22Rv1 (cell line): ENCODE data around the gene ETNK1.
"Not testable (repeated sequence)": the region's sequence is repeated elsewhere in the genome, so short reads cannot be mapped to it uniquely, and the experiment has no call there.

ENCODE experiments used
- H3K27ac ChIP-seq: fragments of 450-650 bp; 2 replicates; pipeline ENCODE4 v1.5.1; 2017
- ZFX ChIP-seq: fragments of 450-650 bp; IDR thresholded peaks from 2 replicates; pipeline ENCODE4 v1.6.1; 2017; ENCODE audit warnings: antibody characterized with exemption, borderline replicate concordance
- TF ChIP-seq, protein P1 (sequence below): fragments of 450-650 bp; IDR thresholded peaks from 2 replicates; pipeline ENCODE4 v1.5.1; 2017; ENCODE audit warnings: mild to moderate bottlenecking

The ETNK1 gene

GRCh38 chr12:22598141-22598762, 26.7 kb upstream of the ETNK1 start:
- TF ChIP-seq, protein P1, sequence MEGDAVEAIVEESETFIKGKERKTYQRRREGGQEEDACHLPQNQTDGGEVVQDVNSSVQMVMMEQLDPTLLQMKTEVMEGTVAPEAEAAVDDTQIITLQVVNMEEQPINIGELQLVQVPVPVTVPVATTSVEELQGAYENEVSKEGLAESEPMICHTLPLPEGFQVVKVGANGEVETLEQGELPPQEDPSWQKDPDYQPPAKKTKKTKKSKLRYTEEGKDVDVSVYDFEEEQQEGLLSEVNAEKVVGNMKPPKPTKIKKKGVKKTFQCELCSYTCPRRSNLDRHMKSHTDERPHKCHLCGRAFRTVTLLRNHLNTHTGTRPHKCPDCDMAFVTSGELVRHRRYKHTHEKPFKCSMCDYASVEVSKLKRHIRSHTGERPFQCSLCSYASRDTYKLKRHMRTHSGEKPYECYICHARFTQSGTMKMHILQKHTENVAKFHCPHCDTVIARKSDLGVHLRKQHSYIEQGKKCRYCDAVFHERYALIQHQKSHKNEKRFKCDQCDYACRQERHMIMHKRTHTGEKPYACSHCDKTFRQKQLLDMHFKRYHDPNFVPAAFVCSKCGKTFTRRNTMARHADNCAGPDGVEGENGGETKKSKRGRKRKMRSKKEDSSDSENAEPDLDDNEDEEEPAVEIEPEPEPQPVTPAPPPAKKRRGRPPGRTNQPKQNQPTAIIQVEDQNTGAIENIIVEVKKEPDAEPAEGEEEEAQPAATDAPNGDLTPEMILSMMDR, result no peak
- no peak for TF ChIP-seq ZFX
- H3K27ac ChIP-seq, result no peak overlapping the region

GRCh38 chr12:22598763-22599161, 26.2 kb upstream of the ETNK1 start:
- H3K27ac ChIP-seq, result no peak overlapping the region
- TF ChIP-seq, protein P1, result no peak
- TF ChIP-seq ZFX, result no peak

DNA sequence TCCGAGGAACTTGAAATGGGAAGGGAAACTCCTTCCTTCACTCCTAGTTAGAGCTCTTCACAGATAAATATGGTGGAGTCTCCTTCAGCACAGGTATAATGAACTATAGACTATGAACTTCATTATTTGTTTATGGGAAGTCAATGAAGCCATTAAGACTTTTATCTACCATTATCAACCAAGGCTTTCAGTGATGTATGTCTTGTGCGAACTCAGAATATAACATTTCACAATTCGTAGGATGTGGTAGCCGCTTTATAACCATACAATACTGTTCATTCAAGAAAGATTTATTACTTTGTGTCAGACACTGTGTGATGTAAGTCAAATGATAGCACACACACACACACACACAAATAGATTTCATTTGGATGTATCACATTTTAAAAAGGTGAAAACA, 24.8 kb upstream of the ETNK1 start:
- TF ChIP-seq ZFX, result no peak
- TF ChIP-seq, protein P1, result no peak
- H3K27ac ChIP-seq, result no peak overlapping the region

- H3K27ac ChIP-seq, result no peak overlapping the region
- no peak for TF ChIP-seq ZFX
- TF ChIP-seq, protein P1, result no peak
Observed at GRCh38 chr12:22609501-22609900, 15.5 kb upstream of the ETNK1 start.

DNA sequence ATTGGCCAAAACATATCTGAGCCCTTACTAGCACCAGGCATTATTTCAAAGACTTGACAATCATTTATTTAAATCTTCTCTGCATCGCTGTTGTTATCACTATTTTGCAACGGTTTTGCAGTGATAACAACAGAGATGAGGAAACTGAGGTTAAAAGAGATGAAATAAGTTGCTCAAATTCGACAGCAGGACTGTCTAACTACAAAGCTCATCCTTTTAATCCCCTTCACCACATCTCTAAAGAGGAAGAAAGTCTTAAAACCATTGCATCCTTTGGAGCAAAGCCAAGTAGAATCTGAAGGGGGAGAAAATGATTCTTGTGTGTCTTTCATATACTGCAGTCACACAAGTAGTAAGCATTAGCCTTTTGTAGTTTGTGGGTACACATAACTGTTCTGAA, 14.8 kb upstream of the ETNK1 start:
- no peak overlapping the region for H3K27ac ChIP-seq
- no peak for TF ChIP-seq ZFX
- TF ChIP-seq, protein P1, result no peak

DNA sequence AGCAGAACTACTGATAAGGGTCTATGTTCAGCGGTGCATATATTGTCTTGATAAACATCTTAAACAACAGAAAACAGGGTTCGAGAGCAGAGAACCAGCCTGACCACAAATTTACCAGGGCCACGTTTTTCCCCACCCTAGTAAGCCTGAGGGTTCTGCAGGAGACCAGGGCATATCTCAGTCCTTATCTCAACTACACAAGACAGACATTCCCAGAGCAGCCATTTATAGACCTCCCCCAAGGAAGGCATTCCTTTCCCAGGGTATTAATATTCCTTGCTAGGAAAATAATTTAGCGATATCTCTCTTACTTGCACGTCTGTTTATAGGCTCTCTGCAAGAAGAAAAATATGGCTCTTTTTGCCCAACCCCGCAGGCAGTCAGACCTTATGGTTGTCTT, 12.1 kb upstream of the ETNK1 start:
- H3K27ac ChIP-seq, result not testable (repeated sequence)

DNA sequence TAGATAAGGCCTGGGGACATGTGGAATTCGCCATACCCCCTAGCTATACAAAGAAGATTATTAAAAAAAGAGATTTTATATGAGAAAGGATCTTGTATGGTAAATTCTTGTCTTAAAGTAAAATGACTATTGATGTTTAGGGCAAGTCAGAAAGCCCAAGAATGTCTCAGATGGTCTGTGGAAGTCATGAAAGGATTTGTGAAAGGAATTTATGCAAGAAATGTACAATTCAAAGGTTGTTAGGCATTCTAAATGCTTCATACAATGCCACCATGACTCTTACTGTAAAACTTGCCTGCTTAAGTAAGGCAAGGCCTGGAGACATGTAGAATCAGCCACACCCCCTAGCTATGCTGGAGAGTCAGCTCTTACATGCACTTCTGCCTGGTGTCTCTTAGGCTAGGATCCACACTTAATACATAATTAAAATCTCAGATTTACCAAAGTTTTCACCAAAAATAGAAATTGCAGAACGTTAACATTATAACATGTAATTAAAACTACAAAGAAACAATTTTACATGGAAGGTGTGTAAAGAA, 8.9 kb upstream of the ETNK1 start:
- TF ChIP-seq, protein P1, result no peak
- TF ChIP-seq ZFX, result no peak
- H3K27ac ChIP-seq, result no peak overlapping the region

DNA sequence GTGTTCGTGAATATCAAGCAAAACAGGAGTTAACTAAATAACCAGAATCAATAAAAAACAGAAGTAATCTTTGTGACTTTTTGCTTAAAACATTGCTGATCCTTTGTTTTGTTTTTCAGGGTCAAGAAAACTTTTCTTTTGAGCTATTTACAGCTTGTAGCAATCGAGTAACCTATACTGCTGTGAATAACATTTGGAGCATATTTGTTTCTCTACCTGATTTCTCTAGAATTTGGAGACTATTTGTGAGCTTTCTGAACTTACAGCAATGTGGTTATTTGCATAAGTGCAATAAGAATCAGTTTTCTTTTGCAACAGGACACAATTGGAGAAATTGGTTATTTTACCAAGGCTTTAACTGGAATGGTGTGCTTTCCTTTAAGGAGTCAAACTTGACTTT, 7.3 kb upstream of the ETNK1 start:
- H3K27ac ChIP-seq, result no peak overlapping the region
- TF ChIP-seq ZFX, result no peak
- TF ChIP-seq, protein P1, result no peak
